GM23248 (cell line): Measurements from ENCODE around the gene PARD3B.

Experiments used
- EZH2 ChIP-seq: fragments of 200-600 bp; sonication (generic); IDR thresholded peaks from 2 replicates; pipeline ENCODE4 v1.6.1; 2018; ENCODE audit warnings: antibody characterized with exemption, mild to moderate bottlenecking; ENCODE audit not compliant: insufficient read depth, poor library complexity, severe bottlenecking
- EZH2phosphoT487 ChIP-seq: fragments of 200-600 bp; sonication (generic); IDR thresholded peaks from 2 replicates; pipeline ENCODE4 v1.6.1; 2018; ENCODE audit warnings: antibody characterized with exemption, moderate library complexity, mild to moderate bottlenecking, low read depth; ENCODE audit not compliant: insufficient read depth

DNA sequence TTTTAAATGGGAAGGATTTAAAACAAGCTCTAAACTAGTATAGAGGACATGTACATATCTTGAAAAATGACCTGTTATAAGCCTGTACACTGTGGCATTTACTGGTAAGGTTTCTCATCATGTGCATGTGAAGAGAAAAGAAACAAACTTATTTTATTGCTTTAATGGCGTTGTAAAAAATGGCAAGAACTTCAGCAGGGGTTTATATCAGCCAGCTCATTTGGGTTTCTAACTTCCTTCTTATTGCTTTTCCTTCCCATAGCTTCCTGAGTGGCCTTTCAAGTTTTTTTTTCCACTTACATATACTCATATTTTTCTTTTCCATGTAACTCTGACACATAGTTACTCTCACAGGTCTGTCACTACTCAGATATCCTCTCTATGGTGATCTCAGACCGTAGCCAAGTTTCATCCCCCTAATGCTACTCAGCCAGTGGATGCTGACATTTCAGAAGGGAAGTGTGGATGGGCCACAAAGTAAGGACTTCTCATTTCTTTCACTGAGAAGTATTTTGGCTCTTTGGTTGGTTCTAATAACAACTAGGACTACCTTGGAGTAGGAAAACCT lies 198.2 kb downstream of the PARD3B start:
- TF ChIP-seq EZH2phosphoT487 (no peak), EZH2 (no peak)
